Uterus (tissue), 2 donors: Measurements from ENCODE around the gene SERPINE1.

Experiments used
- POLR2A ChIP-seq, 2 donors: fragments of 450-650 bp; IDR thresholded peaks; one replicate each; pipeline ENCODE4 v1.6.1; 2016; ENCODE audit warnings: antibody characterized with exemption in 2 of 2, mild to moderate bottlenecking in 1 of 2, moderate library complexity in 1 of 2
- TF ChIP-seq, protein P1 (sequence below), 4 experiments: fragments of 200-600 bp in 2 of 4; fragments of 450-650 bp in 2 of 4; sonication (generic) in 2 of 4; IDR thresholded peaks; one replicate each; pipeline ENCODE4 v1.5.1; 2016 to 2019; ENCODE audit warnings: antibody characterized with exemption in 4 of 4, mild to moderate bottlenecking in 2 of 4, moderate library complexity in 1 of 4

DNA sequence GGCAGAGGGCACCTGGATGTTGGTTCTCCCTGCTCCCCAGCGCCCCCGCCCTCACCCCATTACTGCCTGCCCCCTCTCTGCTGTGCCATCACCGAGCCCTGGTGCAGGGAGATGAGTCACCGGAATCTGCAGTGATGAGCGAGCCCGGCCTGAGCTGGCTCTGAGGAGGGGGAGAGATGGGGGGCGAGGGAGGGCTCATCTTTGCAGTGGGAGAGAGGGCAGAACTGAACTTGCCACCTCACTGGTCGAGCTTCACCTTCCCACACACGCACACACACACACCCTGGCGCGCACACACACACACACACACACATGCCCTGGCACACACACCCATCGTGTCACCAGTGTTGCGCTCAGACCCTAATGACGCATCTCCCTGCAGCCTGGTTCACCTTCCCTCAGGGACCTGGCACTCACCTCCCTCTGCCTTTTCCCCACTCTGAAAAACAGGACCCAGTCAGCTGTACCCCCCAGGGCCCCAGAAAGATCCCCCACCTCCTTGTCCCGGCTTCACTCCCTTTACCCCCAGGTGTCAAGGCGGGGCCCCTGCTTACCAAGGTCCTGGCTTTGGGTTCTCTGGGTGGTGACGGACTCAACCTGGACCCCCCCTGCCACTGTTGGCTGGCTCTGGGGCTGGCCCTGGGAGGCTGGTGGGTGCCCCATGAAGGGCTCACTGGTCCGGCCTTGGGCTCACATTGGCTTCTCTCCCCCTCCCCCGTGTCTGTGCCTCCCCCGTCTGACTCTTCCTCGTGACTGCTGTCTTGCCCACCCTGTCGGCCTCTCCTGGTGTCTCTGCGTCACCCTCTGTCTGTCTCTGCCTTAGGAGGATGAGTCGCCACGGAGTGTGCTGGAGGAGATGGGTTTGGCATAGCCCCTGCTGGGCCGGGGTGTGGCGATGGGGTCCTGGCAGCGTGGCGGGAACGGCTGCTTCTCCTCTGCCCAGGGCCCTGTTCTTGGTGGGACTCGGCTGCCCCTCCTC lies 33.1 kb downstream of the SERPINE1 start:
- TF ChIP-seq, protein P1, sequence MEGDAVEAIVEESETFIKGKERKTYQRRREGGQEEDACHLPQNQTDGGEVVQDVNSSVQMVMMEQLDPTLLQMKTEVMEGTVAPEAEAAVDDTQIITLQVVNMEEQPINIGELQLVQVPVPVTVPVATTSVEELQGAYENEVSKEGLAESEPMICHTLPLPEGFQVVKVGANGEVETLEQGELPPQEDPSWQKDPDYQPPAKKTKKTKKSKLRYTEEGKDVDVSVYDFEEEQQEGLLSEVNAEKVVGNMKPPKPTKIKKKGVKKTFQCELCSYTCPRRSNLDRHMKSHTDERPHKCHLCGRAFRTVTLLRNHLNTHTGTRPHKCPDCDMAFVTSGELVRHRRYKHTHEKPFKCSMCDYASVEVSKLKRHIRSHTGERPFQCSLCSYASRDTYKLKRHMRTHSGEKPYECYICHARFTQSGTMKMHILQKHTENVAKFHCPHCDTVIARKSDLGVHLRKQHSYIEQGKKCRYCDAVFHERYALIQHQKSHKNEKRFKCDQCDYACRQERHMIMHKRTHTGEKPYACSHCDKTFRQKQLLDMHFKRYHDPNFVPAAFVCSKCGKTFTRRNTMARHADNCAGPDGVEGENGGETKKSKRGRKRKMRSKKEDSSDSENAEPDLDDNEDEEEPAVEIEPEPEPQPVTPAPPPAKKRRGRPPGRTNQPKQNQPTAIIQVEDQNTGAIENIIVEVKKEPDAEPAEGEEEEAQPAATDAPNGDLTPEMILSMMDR (IDR thresholded peaks at IDR 0.05), result no peak
- TF ChIP-seq POLR2A (IDR thresholded peaks at IDR 0.05), result no peak
